Nucleus accumbens (tissue), 56 donors: ENCODE data around the gene SHISA7.

Source experiments
- DNase-seq, 56 donors: peaks; one replicate each; lab custom pipeline; 2025; lab: John Stamatoyannopoulos, UW

Gene SHISA7

GRCh38 chr19:55379174-55379573 lies 63.9 kb downstream of the SHISA7 start:
- no peak for DNase-seq
